Mammary epithelial cell (primary cell): ENCODE measurements around the gene XYLT1.

Experiments
- CTCF ChIP-seq, 2 donors: IDR thresholded peaks in 1 of 2; conservative IDR thresholded peaks in 1 of 2; 2 replicates each; pipeline ENCODE4 v1.5.1; 2011 to 2012; ENCODE audit warnings: inconsistent platforms in 2 of 2, low read length in 2 of 2, mild to moderate bottlenecking in 2 of 2, control low read depth in 1 of 2, low read depth in 1 of 2; ENCODE audit not compliant: insufficient read depth in 1 of 2; ENCODE audit errors: extremely low read depth in 1 of 2
- EZH2 ChIP-seq: IDR thresholded peaks from 2 replicates; pipeline ENCODE4 v1.6.1; 2012; ENCODE audit warnings: low read length, inconsistent platforms, borderline replicate concordance

GRCh38 chr16:17061326-17061725 is 409.4 kb downstream of the XYLT1 start:
- no peak for TF ChIP-seq CTCF (conservative IDR thresholded peaks at IDR 0.05 in 1 of 2, IDR thresholded peaks at IDR 0.05 in 1 of 2; ENCODE audit: extremely low read depth in 1 of 2, insufficient read depth in 1 of 2, low read depth in 1 of 2, low read length in 2 of 2)
- no peak for TF ChIP-seq EZH2
